ENCODE data around the gene PTPN21.

- no peak for TF ChIP-seq EZH2phosphoT487 (IDR thresholded peaks at IDR 0.05; ENCODE audit: low read depth, severe bottlenecking, unreplicated experiment)
- TF ChIP-seq CTCF (IDR thresholded peaks at IDR 0.05; ENCODE audit: poor library complexity): no peak
- no peak for TF ChIP-seq EZH2 (IDR thresholded peaks at IDR 0.05; ENCODE audit: borderline replicate concordance)
Measured at GRCh38 chr14:88439088-88439487, 115.7 kb downstream of the PTPN21 start.
